PFSK-1 (cell line): Measurements from ENCODE around the gene CYP2A13.

Experiments used
- FOXP2 ChIP-seq: optimal IDR thresholded peaks from 2 replicates; pipeline ENCODE3; 2011; ENCODE audit warnings: borderline replicate concordance, control low read depth, inconsistent platforms; ENCODE audit not compliant: insufficient read depth; ENCODE audit errors: extremely low read length, extremely low read depth
- POLR2AphosphoS5 ChIP-seq: IDR thresholded peaks from 2 replicates; pipeline ENCODE4 v1.6.1; 2012; ENCODE audit warnings: low read depth, mild to moderate bottlenecking, control low read depth, low read length, moderate library complexity
- REST ChIP-seq, 2 experiments: IDR thresholded peaks; 2 replicates each; pipeline versions ENCODE4 v1.6.1 to v1.8.0; 2011 to 2012; ENCODE audit warnings: low read depth in 2 of 2, low read length in 2 of 2, control low read depth in 1 of 2, inconsistent platforms in 1 of 2, mild to moderate bottlenecking in 1 of 2, moderate library complexity in 1 of 2; ENCODE audit not compliant: insufficient read depth in 1 of 2
- SIN3A ChIP-seq: IDR thresholded peaks from 2 replicates; pipeline ENCODE4 v1.6.1; 2012; ENCODE audit warnings: mild to moderate bottlenecking, low read length, moderate library complexity, borderline replicate concordance; ENCODE audit not compliant: insufficient read depth
- TAF1 ChIP-seq: IDR thresholded peaks from 2 replicates; pipeline ENCODE4 v1.6.1; 2012; ENCODE audit warnings: low read length, control low read depth, borderline replicate concordance; ENCODE audit not compliant: insufficient read depth

CYP2A13 gene

GRCh38 chr19:41097302-41097701 lies 9.1 kb downstream of the CYP2A13 start:
- no peak for TF ChIP-seq FOXP2
- no peak for TF ChIP-seq POLR2AphosphoS5
- TF ChIP-seq SIN3A, result no peak
- no peak for TF ChIP-seq REST (IDR thresholded peaks at IDR 0.05; ENCODE audit: insufficient read depth in 1 of 2, low read depth in 2 of 2, low read length in 2 of 2)
- TF ChIP-seq TAF1, result no peak

- TF ChIP-seq POLR2AphosphoS5 (no peak), FOXP2 (no peak), TAF1 (no peak), SIN3A (no peak), REST (IDR thresholded peaks at IDR 0.05; ENCODE audit: insufficient read depth in 1 of 2, low read depth in 2 of 2, low read length in 2 of 2) (no peak)
Observed at GRCh38 chr19:41098762-41099161, 10.5 kb downstream of the CYP2A13 start.

- TF ChIP-seq POLR2AphosphoS5, result no peak
- TF ChIP-seq SIN3A, result no peak
- TF ChIP-seq TAF1, result no peak
- TF ChIP-seq FOXP2, result no peak
- no peak for TF ChIP-seq REST (IDR thresholded peaks at IDR 0.05; ENCODE audit: insufficient read depth in 1 of 2, low read depth in 2 of 2, low read length in 2 of 2)
Observed at GRCh38 chr19:41106177-41106576, 17.9 kb downstream of the CYP2A13 start.

GRCh38 chr19:41111296-41111695 lies 23.0 kb downstream of the CYP2A13 start:
- TF ChIP-seq FOXP2 (no peak), SIN3A (no peak), REST (IDR thresholded peaks at IDR 0.05; ENCODE audit: insufficient read depth in 1 of 2, low read depth in 2 of 2, low read length in 2 of 2) (no peak), TAF1 (no peak), POLR2AphosphoS5 (no peak)

- TF ChIP-seq REST (IDR thresholded peaks at IDR 0.05; ENCODE audit: insufficient read depth in 1 of 2, low read depth in 2 of 2, low read length in 2 of 2) (no peak), POLR2AphosphoS5 (no peak), TAF1 (no peak), FOXP2 (no peak), SIN3A (no peak)
Observed at GRCh38 chr19:41111750-41112295, 23.6 kb downstream of the CYP2A13 start.
